NCI-H524 (cell line): ENCODE data around the gene KLK6.

ENCODE experiments used
- DNase-seq, 2 experiments: peaks; one replicate each; lab custom pipeline; 2025; lab: John Stamatoyannopoulos, UW

Gene KLK6

DNA sequence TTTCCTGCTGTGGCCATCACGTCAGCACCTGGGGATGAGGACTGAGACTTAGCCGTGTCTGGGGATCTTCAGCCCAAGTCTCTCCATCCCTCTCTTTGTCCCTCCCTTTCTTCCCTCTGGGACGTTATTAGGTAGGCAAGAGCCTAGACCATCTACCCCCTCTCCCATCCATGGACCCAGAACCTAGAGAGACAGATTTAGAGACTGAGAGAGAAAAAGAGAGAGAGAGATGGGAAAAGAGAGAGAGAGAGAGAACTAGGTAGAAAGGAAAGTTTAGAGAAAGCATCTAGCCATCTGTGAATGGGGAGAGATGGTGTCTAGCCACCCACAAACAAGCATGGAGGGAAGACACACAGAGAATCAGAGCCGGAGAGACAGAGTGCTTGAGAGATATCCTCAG, 58.7 kb downstream of the KLK6 start:
- DNase-seq = no peak

DNA sequence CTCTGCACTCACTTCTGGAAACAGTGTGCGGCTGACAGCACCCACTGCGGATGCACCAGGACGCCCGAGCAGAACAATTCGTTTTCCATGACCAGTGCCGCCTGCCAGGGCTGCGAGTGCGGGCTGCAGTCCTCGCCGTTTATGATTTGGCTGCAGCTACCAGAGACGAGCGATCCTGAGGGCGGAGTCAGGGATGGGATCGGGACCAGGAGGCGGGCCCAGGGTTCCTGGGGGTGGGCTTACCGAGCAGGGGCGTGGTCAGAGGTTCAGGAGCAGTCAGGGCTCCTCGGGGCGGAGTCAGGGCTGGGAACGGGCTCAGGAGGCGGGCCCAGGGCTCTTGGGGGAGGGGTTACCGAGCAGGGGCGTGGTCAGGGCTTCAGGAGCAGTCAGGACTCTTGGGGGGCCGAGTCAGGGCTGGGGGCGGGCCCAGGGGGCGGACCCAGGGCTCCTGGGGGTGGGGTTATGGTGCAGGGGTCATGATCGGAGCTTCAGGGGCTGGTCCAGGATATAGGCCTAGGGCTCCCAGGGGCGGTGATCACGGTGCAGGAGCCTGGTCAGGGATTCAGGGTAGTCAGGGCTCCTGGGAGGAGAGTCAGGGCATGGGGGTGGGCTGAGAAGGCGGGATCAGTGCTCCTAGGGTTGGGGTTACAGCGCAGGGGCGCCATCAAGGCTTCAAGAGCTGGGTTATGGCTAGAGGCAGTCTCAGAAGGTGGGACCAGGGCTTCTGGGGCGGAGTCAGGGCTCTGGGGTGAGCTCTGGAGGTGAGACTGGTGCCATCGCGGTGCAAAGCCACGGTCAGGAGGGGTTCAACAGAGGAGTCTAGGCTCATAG, 59.9 kb downstream of the KLK6 start:
- no peak for DNase-seq
